Retinal pigment epithelial cell (primary cell): ENCODE data around the gene TRMT61A.
A peak's percentile ranks its signal among the peaks of the same experiment; 100 is the strongest.

Experiments used
- DNase-seq: peaks from one replicate; pipeline ENCODE4 v3.0.0-alpha.2; 2010; ENCODE audit warnings: low read depth
- H3K4me3 ChIP-seq: 2 replicates; pipeline ENCODE4 v1.5.1; 2011; ENCODE audit warnings: mild to moderate bottlenecking, low read length, control low read depth, moderate library complexity
- TF ChIP-seq, protein P1 (sequence below): conservative IDR thresholded peaks from 2 replicates; pipeline ENCODE4 v1.5.1; 2011; ENCODE audit warnings: low read depth, low read length, control low read depth, inconsistent platforms

TRMT61A gene

DNA sequence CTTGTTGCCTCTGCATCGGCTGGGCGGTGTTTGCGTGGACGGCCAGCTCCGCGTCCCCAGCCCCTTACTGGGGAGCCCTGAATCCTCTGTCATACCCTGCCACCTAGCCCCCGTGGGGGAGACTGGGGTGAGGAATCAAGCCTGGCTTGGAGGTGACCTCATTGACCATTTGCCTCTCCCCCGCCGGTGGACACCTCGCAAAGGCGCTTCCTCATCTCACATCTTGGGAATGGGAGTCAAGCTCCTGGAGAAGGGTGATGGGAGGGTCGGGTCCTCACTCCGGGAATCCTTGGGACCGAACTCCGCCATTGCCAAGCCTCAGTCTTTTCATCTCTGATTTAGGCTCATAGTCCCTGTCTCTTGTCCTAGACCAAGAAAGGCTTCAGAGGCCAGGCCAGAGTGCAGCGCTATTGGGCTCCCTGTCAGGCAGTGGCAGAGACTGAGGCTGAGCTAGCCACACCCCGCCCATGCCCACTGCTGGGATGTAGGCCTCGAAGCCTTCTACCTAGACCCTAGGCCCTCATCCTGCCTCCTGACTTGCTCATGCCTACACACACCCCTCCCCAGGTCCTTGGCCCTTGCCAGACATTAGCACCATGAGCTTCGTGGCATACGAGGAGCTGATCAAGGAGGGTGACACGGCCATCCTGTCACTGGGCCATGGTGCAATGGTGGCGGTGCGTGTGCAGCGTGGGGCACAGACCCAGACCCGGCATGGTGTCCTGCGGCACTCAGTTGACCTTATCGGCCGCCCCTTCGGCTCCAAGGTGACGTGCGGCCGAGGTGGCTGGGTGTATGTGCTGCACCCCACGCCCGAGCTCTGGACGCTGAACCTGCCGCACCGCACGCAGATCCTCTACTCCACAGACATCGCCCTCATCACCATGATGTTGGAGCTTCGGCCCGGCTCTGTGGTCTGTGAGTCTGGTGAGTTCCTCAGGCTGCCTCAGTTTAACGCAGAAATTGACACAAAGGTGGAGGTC is 678 bp downstream of the TRMT61A start:
- TF ChIP-seq, protein P1, sequence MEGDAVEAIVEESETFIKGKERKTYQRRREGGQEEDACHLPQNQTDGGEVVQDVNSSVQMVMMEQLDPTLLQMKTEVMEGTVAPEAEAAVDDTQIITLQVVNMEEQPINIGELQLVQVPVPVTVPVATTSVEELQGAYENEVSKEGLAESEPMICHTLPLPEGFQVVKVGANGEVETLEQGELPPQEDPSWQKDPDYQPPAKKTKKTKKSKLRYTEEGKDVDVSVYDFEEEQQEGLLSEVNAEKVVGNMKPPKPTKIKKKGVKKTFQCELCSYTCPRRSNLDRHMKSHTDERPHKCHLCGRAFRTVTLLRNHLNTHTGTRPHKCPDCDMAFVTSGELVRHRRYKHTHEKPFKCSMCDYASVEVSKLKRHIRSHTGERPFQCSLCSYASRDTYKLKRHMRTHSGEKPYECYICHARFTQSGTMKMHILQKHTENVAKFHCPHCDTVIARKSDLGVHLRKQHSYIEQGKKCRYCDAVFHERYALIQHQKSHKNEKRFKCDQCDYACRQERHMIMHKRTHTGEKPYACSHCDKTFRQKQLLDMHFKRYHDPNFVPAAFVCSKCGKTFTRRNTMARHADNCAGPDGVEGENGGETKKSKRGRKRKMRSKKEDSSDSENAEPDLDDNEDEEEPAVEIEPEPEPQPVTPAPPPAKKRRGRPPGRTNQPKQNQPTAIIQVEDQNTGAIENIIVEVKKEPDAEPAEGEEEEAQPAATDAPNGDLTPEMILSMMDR, result no peak
- H3K4me3 ChIP-seq, result peak overlapping the region; percentile 90
- no peak for DNase-seq

DNA sequence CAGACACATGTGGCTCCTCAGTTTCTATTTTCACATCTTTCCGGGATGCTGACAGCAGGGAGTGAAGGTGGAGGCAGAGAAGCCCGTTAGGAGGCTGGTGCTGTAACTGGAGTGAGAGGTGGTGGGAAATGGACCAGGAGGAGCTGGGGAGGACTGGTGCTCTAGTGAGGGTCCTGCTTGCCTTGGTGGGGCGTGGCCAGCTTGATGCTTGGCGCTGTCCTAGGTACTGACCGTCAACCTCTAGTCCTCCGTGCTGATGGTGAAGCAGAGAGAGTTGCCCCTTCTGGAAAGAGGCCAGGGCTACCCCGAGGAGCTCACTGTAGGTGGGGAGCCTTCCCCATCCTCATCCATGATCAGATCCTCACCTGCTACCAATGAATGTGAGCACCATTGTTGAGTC is 1.4 kb downstream of the TRMT61A start:
- TF ChIP-seq, protein P1, result no peak
- H3K4me3 ChIP-seq, result peak overlapping the region; percentile 90
- no peak for DNase-seq

DNA sequence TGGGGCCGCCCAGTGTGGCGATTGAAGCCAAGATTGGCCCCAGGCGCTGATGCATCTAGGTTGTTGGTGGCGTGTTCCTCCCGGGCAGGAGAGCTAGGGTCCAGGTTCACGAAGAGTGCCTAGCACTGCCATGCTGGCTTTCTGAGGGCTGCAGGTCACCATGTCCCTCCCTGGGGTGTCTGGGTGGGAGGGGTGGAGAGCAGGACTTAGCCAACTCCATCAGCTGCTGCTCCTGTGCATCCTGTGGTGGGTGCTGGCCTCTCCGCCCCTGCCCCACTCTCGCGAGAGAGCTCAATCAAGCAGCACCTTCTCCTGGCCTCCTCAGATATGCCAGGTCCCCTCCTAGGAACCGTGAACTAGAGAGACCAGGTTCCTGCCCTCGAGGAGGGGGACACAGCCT is 1.8 kb downstream of the TRMT61A start:
- TF ChIP-seq, protein P1, result no peak
- H3K4me3 ChIP-seq, result no peak overlapping the region
- no peak for DNase-seq

DNA sequence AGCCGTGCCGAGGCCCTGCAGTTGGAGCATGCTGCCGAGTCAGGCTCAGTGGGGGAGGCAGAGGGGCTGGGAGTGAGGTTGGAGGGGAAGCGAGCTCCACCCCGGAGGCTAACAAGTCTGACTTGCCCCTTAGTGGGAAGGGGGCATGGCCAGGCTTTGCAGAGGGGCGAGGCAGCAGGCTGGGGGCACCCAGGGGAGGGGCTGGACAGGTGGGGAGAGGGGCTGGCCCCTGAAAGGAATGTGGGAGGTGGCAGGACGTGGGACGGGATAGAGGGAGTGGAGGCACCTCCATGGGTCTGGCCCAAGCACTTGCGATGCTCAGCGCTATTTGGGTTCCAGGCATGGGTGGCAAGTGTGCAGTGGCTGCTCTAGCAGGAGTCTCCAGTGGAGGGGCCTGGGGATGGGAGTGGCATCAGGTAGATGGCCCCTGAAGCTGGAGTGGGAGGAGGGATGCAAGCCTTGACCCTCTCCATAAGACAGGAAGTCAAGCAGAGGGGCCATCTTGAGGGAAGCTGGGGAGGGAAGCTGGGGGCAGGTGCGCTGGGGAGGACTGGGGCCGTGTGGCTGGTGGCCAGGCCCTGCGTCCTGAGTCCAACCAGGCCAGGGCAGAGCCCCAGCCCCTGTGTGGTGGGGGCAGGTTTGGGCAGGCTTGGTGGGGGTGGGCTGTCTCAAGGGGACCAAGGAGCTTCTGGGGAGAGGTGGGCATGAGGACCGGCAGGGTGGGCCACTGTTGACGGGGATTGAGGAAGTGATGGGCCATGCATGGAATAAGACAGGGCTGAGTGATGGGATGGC is 2.6 kb downstream of the TRMT61A start:
- no peak overlapping the region for H3K4me3 ChIP-seq
- TF ChIP-seq, protein P1, result no peak
- no peak for DNase-seq

DNA sequence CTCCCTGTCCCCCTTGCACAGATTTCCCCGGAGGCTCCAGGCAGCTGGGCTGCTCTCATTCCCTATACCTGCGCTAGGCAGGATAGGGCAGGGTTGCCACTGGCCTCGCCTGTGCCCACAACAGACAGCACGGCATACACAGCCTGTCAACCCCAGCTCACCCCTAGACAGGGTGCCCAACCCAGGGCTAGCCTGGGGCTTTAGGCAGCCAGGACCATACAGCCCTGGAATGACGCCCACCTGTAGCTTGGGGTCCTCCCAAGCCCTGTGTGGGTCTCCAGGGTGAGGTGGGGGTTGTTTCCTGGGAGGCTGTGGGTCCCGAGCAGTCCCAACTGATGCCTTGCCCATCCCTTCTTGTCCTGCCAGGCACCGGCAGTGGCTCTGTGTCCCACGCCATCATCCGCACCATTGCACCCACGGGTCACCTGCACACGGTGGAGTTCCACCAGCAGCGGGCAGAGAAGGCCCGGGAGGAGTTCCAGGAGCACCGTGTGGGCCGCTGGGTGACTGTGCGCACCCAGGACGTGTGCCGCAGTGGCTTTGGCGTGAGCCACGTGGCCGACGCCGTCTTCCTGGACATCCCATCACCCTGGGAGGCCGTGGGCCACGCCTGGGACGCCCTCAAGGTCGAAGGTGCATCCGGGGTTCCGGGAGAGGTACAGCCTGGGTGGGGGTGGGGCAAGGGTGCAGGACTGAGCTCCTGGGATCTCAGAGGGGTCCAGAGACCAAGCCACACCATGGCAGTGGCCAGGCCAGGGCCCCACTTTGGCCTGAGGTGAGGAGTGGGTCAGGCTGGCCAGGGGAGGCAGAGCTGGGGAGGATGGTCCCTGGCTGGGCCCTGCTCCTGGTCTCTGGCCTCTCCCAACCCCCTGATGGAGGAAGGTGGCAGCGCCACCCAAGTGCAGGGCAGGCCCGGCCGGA is 3.5 kb downstream of the TRMT61A start:
- TF ChIP-seq, protein P1, result no peak
- DNase-seq, result no peak
- H3K4me3 ChIP-seq, result no peak overlapping the region

DNA sequence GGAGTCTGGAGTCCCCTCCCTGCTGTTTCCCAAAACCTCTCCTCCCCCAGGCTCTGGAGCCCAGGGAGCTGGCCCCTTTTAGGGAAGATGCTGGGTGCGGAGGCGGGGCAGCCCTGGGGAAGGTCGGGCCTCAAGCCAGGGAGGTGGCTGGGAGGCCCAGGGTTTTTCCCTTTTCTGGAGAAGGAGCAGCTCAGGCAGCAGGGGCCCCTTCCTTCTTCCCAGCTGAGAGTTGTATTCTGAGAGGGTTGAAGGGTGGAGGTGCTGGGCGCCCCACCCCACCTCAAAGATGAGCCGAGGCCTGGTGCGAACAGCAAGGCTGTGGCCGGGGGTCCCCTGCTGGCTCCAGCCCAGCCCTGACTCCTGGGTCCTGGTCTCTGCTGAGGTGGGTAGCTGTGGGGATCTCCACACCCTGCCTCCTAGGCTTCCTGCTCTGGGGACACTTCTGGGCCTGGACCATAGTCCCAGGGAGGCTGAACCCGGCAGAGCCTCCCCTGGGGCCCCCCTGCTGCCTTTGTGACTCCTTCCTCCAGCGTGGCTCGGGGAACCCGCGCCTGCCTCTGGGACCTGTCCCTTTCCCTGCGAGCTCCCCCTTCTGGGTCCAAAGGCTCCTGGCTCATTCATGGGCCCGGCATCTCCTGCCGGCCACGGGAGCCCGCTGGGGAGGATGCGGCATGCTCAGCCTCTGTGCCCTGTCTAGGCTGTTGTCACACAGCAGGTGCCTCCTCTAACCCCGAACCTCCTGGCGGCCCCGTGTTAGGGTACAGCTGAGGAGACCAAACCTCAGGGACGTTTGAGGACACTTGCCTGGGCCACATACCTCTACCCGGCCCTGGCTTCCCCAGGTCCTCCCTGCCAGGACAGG is 4.4 kb downstream of the TRMT61A start:
- TF ChIP-seq, protein P1, result no peak
- H3K4me3 ChIP-seq, result no peak overlapping the region
- DNase-seq, result no peak
